GM12878 (cell line): ENCODE data around the gene KLHL9. TPM values are rescaled to one million over a fixed set of nuclear protein-coding genes. Genes with fewer than 3 reads are reported as not detected.

Source experiments
- CHD2 ChIP-seq: IDR thresholded peaks from 2 replicates; pipeline ENCODE4 v1.6.1; 2011; ENCODE audit warnings: low read depth, low read length, improper control_type of control experiment, borderline replicate concordance
- CHD4 ChIP-seq: fragments of 200-600 bp; sonication (generic); IDR thresholded peaks from 2 replicates; pipeline ENCODE4 v1.6.1; 2016; ENCODE audit warnings: mild to moderate bottlenecking
- ESRRA ChIP-seq: IDR thresholded peaks from 2 replicates; pipeline ENCODE4 v1.6.1; 2012; ENCODE audit warnings: mild to moderate bottlenecking, low read length, improper control_type of control experiment
- FOS ChIP-seq: IDR thresholded peaks from 3 replicates; pipeline ENCODE4 v1.6.1; 2011; ENCODE audit warnings: borderline replicate concordance; ENCODE audit not compliant: insufficient read length; ENCODE audit errors: extremely low read depth
- GATAD2B ChIP-seq: fragments of 450-650 bp; conservative IDR thresholded peaks from 2 replicates; pipeline ENCODE4 v1.6.1; 2017; ENCODE audit warnings: low read depth, mild to moderate bottlenecking, moderate library complexity
- HCFC1 ChIP-seq: fragments of 150-350 bp; IDR thresholded peaks from 2 replicates; pipeline ENCODE4 v1.6.1; 2014; ENCODE audit warnings: low read length
- KAT2A ChIP-seq: conservative IDR thresholded peaks from 2 replicates; pipeline ENCODE4 v1.6.1; 2011; ENCODE audit warnings: low read depth, low read length; ENCODE audit not compliant: control insufficient read depth
- MEF2A ChIP-seq: IDR thresholded peaks from 2 replicates; pipeline ENCODE4 v1.6.1; 2011; ENCODE audit warnings: low read depth, mild to moderate bottlenecking, low read length, moderate library complexity; ENCODE audit not compliant: insufficient read depth
- MEF2B ChIP-seq: fragments of 450-650 bp; IDR thresholded peaks from 2 replicates; pipeline ENCODE4 v1.6.1; 2018; ENCODE audit warnings: mild to moderate bottlenecking, moderate library complexity; ENCODE audit not compliant: partially characterized antibody, poor library complexity, severe bottlenecking
- NFXL1 ChIP-seq: fragments of 450-650 bp; IDR thresholded peaks from 2 replicates; pipeline ENCODE4 v1.6.1; 2017; ENCODE audit warnings: antibody characterized with exemption, mild to moderate bottlenecking, borderline replicate concordance
- NR2F1 ChIP-seq: fragments of 450-650 bp; conservative IDR thresholded peaks from 2 replicates; pipeline ENCODE4 v1.6.1; 2017; ENCODE audit warnings: mild to moderate bottlenecking
- PAX5 ChIP-seq: IDR thresholded peaks from 2 replicates; pipeline ENCODE4 v1.6.1; 2011; ENCODE audit warnings: low read depth, low read length, borderline replicate concordance
- PAX8 ChIP-seq: fragments of 450-650 bp; IDR thresholded peaks from 2 replicates; pipeline ENCODE4 v1.6.1; 2017; ENCODE audit warnings: mild to moderate bottlenecking, moderate library complexity
- POU2F2 ChIP-seq: IDR thresholded peaks from 3 replicates; pipeline ENCODE4 v1.6.1; 2011; ENCODE audit warnings: low read depth, mild to moderate bottlenecking, low read length, borderline replicate concordance
- RB1 ChIP-seq: fragments of 450-650 bp; formaldehyde crosslinking; IDR thresholded peaks from 2 replicates; pipeline ENCODE4 v1.6.1; 2017; ENCODE audit warnings: mild to moderate bottlenecking, borderline replicate concordance
- SMAD5 ChIP-seq: IDR thresholded peaks from 2 replicates; pipeline ENCODE4 v1.6.1; 2016; ENCODE audit warnings: antibody characterized with exemption, low read depth
- SMARCA5 ChIP-seq: fragments of 450-650 bp; IDR thresholded peaks from 2 replicates; pipeline ENCODE4 v1.6.1; 2017; ENCODE audit warnings: mild to moderate bottlenecking
- SMC3 ChIP-seq: IDR thresholded peaks from 2 replicates; pipeline ENCODE4 v1.6.1; 2011; ENCODE audit warnings: low read length, improper control_type of control experiment, borderline replicate concordance
- SPI1 ChIP-seq: IDR thresholded peaks from 2 replicates; pipeline ENCODE4 v1.6.1; 2011; ENCODE audit warnings: low read depth, mild to moderate bottlenecking, low read length, moderate library complexity, borderline replicate concordance; ENCODE audit not compliant: insufficient read depth
- STAT1 ChIP-seq: fragments of 450-650 bp; conservative IDR thresholded peaks from 2 replicates; pipeline ENCODE4 v1.6.1; 2014; ENCODE audit warnings: antibody characterized with exemption, mild to moderate bottlenecking
- TAF1 ChIP-seq: IDR thresholded peaks from 2 replicates; pipeline ENCODE4 v1.6.1; 2011; ENCODE audit warnings: mild to moderate bottlenecking, low read depth, low read length, borderline replicate concordance
- ZBED1 ChIP-seq: IDR thresholded peaks from 2 replicates; pipeline ENCODE4 v1.6.1; 2016; ENCODE audit warnings: borderline replicate concordance
- ZNF217 ChIP-seq: fragments of 450-650 bp; IDR thresholded peaks from 2 replicates; pipeline ENCODE4 v1.6.1; 2017; ENCODE audit warnings: antibody characterized with exemption, mild to moderate bottlenecking
- ZNF24 ChIP-seq: fragments of 450-650 bp; IDR thresholded peaks from 2 replicates; pipeline ENCODE4 v1.6.1; 2017; ENCODE audit warnings: antibody characterized with exemption, mild to moderate bottlenecking
- ZZZ3 ChIP-seq: IDR thresholded peaks from 2 replicates; pipeline ENCODE4 v1.6.1; 2011; ENCODE audit warnings: low read depth; ENCODE audit not compliant: control insufficient read depth, insufficient read length
- polyA plus RNA-seq, 11 experiments: library from polyadenylated mRNA; depleted of rRNA in 4 of 11; unstranded in 6 of 11; stranded (reverse) in 5 of 11; fragments of >200 nt; fragmentation: Nextera tagmentation in 4 of 11; fragmentation: Illumina TruSeq in 1 of 11; extraction: Ambion mirVana in 4 of 11; extraction: Trizol in 1 of 11; gene quantifications; 1 replicate in 1 of 11; 2 replicates in 10 of 11; pipeline versions ENCODE4 v1.2.1 to v1.2.3, GENCODE V29; 2011 to 2016; ENCODE audit warnings: inconsistent platforms in 2 of 11, missing spikeins in 2 of 11, low read depth in 1 of 11
- total RNA-seq, 4 experiments: library from RNA; depleted of rRNA in 3 of 4; stranded (reverse); fragments of >200 nt in 3 of 4; fragmentation: Illumina TruSeq in 1 of 4; extraction: Trizol in 1 of 4; gene quantifications; 2 replicates each; pipeline versions ENCODE4 v1.2.1 to v1.2.3, GENCODE V29; 2013 to 2021
- TF ChIP-seq, protein P1 (sequence below): IDR thresholded peaks from 2 replicates; pipeline ENCODE4 v1.6.1; 2011; ENCODE audit warnings: borderline replicate concordance, low read depth, mild to moderate bottlenecking, moderate library complexity, mixed read lengths, low read length; ENCODE audit not compliant: insufficient read depth; ENCODE audit errors: extremely low read length
- TF ChIP-seq, protein P2 (sequence below): IDR thresholded peaks from 2 replicates; pipeline ENCODE4 v1.6.1; 2012; ENCODE audit warnings: low read depth, low read length, improper control_type of control experiment

Gene KLHL9
- total and polyA plus RNA-seq, 10 of the 15 experiments (the other 5 are each of a cell fraction or from before 2014, with no cell fraction given): 3.8 to 37.7 (median 17.4) TPM

DNA sequence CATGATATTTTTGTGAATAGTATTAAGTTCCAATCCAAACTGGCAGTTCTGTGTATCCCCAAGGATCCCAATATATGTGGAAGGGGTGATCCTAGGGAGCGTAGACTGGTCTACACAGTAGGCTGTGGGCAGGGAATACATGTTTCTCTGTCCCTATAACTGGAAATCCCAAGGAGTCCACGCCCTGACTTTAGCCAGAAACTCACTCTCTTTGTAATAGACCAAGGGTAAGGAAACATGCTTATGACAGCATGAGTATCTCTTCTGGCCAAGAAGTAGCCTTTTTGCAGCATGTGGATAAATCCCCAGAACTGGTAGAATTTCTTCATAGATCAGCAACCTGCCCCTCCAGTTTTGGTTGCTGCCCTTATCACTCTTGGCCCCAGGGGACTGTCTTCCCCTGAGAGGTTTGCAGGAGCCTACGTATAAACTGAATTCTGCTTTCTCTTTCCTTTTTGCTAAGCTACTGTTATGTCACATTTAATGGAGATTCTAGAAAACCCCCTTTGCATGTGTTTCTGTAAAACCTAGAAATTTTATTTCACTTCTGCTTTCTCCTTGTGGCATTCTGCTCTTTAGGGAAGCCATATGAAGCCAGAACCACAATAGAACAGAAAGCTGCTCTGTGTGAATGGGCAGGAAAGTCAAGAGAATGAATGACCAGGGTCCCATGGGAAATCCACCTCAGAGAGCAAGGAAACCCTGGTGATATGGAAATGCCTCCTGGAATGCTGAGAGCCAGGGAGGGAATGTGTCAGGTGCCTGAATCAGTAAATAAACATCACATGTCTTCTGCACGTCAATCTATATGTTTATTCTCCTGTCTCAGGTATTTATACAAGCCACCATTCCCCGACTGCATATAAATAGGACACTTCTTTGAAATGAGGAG lies 46.5 kb upstream of the KLHL9 start (continued):
- TF ChIP-seq HCFC1: no peak
- TF ChIP-seq, protein P1, sequence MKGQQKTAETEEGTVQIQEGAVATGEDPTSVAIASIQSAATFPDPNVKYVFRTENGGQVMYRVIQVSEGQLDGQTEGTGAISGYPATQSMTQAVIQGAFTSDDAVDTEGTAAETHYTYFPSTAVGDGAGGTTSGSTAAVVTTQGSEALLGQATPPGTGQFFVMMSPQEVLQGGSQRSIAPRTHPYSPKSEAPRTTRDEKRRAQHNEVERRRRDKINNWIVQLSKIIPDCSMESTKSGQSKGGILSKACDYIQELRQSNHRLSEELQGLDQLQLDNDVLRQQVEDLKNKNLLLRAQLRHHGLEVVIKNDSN: no peak
- TF ChIP-seq MEF2B: peak; percentile 100
- TF ChIP-seq NFXL1: no peak
- peak; percentile 81 for TF ChIP-seq ZNF24
- TF ChIP-seq, protein P2, sequence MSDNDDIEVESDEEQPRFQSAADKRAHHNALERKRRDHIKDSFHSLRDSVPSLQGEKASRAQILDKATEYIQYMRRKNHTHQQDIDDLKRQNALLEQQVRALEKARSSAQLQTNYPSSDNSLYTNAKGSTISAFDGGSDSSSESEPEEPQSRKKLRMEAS: 0 out of 2 replicates have a peak, but pooled peaks have one; percentile 33
- TF ChIP-seq RB1: peak; percentile 98; the same call in 1 of the 2 replicates
- TF ChIP-seq ZBED1: peak; percentile 84
- TF ChIP-seq KAT2A: no peak
- TF ChIP-seq ESRRA: no peak
- no peak for TF ChIP-seq STAT1
- TF ChIP-seq CHD4: no peak
- peak; percentile 80; the same call in 2 of the 3 replicates for TF ChIP-seq POU2F2
- 0 out of 2 replicates have a peak, but pooled peaks have one; percentile 52 for TF ChIP-seq PAX5
- 0 out of 2 replicates have a peak, but pooled peaks have one; percentile 3 for TF ChIP-seq SMC3
- no peak for TF ChIP-seq FOS
- TF ChIP-seq GATAD2B: peak; percentile 85
- peak; percentile 60; the same call in 1 of the 2 replicates for TF ChIP-seq CHD2
- peak; percentile 53; the same call in 1 of the 2 replicates for TF ChIP-seq ZNF217
- peak; percentile 98 for TF ChIP-seq SPI1
- TF ChIP-seq NR2F1: no peak; the same call in 1 of the 2 replicates
- no peak for TF ChIP-seq SMAD5
- TF ChIP-seq TAF1: no peak
- no peak for TF ChIP-seq PAX8
- TF ChIP-seq SMARCA5: 0 out of 2 replicates have a peak, but pooled peaks have one; percentile 10
- no peak for TF ChIP-seq ZZZ3
- TF ChIP-seq MEF2A: peak; percentile 64; the same call in 1 of the 2 replicates
